ENCODE data around the gene SDCCAG8.

DNA sequence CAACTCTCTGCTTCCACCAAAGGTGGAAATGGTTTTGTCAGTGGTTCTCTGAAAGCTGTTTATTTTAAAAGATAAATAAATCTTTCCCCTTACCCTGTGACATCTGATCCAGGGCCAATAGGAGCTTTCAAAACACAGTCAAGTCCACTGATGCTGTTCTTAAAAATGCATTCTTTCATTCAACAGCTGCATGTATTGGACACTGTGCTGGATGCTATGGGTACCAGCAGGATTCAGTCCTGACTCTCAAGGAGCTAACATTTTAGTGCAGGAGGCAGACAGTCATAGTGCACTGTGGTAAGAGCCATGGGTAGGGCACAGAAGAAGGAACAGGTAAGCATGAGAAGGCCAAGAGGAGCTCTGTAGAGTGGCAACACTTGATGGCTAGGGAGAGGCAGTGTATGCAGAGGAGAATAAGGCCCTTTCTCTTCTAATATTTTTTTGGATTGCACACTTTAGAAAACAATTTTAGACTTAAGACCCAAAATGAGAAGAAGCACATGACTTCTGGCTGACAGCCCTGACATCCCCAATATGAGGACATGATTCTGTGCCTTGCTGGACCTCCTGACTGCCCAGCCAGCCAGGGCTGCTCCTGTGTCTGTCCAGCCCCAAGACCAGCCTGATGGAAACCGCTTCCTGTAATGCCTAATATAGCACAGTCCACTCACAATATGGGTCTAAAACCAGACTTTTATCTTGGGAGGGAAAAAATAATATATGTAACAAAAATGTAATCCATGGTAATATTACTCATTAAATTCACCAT, 207.3 kb downstream of the SDCCAG8 start:
- TF ChIP-seq CREB1 (CRISPR knock-in tag; IDR thresholded peaks at IDR 0.05; ENCODE audit: low read depth) (no peak), POLR2AphosphoS5 (IDR thresholded peaks at IDR 0.05; ENCODE audit: low read depth) (no peak), EZH2 (IDR thresholded peaks at IDR 0.05; ENCODE audit: low read depth, unreplicated experiment) (no peak), EZH2phosphoT487 (IDR thresholded peaks at IDR 0.05; ENCODE audit: unreplicated experiment) (no peak), NANOG (IDR thresholded peaks at IDR 0.05; ENCODE audit: borderline replicate concordance) (no peak), JUNB (IDR thresholded peaks at IDR 0.05; ENCODE audit: unreplicated experiment) (no peak), ZNF331 (CRISPR knock-in tag; IDR thresholded peaks at IDR 0.05; ENCODE audit: low read depth) (no peak), STAT1 (IDR thresholded peaks at IDR 0.05; ENCODE audit: unreplicated experiment) (no peak)
- TF ChIP-seq, protein P1, sequence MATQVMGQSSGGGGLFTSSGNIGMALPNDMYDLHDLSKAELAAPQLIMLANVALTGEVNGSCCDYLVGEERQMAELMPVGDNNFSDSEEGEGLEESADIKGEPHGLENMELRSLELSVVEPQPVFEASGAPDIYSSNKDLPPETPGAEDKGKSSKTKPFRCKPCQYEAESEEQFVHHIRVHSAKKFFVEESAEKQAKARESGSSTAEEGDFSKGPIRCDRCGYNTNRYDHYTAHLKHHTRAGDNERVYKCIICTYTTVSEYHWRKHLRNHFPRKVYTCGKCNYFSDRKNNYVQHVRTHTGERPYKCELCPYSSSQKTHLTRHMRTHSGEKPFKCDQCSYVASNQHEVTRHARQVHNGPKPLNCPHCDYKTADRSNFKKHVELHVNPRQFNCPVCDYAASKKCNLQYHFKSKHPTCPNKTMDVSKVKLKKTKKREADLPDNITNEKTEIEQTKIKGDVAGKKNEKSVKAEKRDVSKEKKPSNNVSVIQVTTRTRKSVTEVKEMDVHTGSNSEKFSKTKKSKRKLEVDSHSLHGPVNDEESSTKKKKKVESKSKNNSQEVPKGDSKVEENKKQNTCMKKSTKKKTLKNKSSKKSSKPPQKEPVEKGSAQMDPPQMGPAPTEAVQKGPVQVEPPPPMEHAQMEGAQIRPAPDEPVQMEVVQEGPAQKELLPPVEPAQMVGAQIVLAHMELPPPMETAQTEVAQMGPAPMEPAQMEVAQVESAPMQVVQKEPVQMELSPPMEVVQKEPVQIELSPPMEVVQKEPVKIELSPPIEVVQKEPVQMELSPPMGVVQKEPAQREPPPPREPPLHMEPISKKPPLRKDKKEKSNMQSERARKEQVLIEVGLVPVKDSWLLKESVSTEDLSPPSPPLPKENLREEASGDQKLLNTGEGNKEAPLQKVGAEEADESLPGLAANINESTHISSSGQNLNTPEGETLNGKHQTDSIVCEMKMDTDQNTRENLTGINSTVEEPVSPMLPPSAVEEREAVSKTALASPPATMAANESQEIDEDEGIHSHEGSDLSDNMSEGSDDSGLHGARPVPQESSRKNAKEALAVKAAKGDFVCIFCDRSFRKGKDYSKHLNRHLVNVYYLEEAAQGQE (IDR thresholded peaks at IDR 0.05; ENCODE audit: unreplicated experiment) = no peak
- TF ChIP-seq, protein P2, sequence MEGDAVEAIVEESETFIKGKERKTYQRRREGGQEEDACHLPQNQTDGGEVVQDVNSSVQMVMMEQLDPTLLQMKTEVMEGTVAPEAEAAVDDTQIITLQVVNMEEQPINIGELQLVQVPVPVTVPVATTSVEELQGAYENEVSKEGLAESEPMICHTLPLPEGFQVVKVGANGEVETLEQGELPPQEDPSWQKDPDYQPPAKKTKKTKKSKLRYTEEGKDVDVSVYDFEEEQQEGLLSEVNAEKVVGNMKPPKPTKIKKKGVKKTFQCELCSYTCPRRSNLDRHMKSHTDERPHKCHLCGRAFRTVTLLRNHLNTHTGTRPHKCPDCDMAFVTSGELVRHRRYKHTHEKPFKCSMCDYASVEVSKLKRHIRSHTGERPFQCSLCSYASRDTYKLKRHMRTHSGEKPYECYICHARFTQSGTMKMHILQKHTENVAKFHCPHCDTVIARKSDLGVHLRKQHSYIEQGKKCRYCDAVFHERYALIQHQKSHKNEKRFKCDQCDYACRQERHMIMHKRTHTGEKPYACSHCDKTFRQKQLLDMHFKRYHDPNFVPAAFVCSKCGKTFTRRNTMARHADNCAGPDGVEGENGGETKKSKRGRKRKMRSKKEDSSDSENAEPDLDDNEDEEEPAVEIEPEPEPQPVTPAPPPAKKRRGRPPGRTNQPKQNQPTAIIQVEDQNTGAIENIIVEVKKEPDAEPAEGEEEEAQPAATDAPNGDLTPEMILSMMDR (conservative IDR thresholded peaks at IDR 0.05; ENCODE audit: low read depth in 2 of 2) = no peak
- TF ChIP-seq, protein P3, sequence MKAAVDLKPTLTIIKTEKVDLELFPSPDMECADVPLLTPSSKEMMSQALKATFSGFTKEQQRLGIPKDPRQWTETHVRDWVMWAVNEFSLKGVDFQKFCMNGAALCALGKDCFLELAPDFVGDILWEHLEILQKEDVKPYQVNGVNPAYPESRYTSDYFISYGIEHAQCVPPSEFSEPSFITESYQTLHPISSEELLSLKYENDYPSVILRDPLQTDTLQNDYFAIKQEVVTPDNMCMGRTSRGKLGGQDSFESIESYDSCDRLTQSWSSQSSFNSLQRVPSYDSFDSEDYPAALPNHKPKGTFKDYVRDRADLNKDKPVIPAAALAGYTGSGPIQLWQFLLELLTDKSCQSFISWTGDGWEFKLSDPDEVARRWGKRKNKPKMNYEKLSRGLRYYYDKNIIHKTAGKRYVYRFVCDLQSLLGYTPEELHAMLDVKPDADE (IDR thresholded peaks at IDR 0.05) = no peak

Measured in GM23338 (cell line).